Testis (tissue), 3 donors: ENCODE data around the gene TMOD4. TPM values are rescaled to one million over a fixed set of nuclear protein-coding genes. Genes with fewer than 3 reads are reported as not detected.

ENCODE experiments used
- DNase-seq: peaks from one replicate; pipeline ENCODE4 v3.0.0-alpha.2; 2019
- H3K27ac ChIP-seq, 2 donors: fragments of 200-600 bp; sonication (generic); one replicate each; pipeline ENCODE4 v1.5.1; 2019
- H3K27me3 ChIP-seq: fragments of 200-600 bp; sonication (generic); one replicate; pipeline ENCODE4 v1.5.1; 2019
- H3K36me3 ChIP-seq: fragments of 200-600 bp; sonication (generic); one replicate; pipeline ENCODE4 v1.5.1; 2017; ENCODE audit warnings: low read depth; ENCODE audit errors: missing control alignments
- H3K4me1 ChIP-seq: fragments of 200-600 bp; sonication (generic); one replicate; pipeline ENCODE4 v1.5.1; 2019
- H3K4me3 ChIP-seq, 2 donors: fragments of 200-600 bp; sonication (generic); one replicate each; pipeline ENCODE4 v1.5.1; 2017 to 2019
- H3K9me3 ChIP-seq: fragments of 200-600 bp; sonication (generic); one replicate; pipeline ENCODE4 v1.5.1; 2017
- CTCF ChIP-seq, 3 experiments: fragments of 450-650 bp in 2 of 3; fragments of 200-600 bp in 1 of 3; sonication (generic) in 1 of 3; IDR thresholded peaks; one replicate each; pipeline ENCODE4 v1.5.1; 2016 to 2019; ENCODE audit warnings: antibody characterized with exemption in 3 of 3, mild to moderate bottlenecking in 2 of 3, moderate library complexity in 1 of 3
- POLR2A ChIP-seq: fragments of 450-650 bp; IDR thresholded peaks from one replicate; pipeline ENCODE4 v1.6.1; 2017; ENCODE audit warnings: antibody characterized with exemption, mild to moderate bottlenecking, moderate library complexity
- WGBS, 2 donors: methylation state at CpG; one replicate each; pipeline ENCODE4 v1.1.5; 2018; 5-methylcytosine and 5-hydroxymethylcytosine counted together
- intact Hi-C: fragments of 100-400 bp; cut with DNase I; formaldehyde crosslinking; loops from one replicate; pipeline ENCODE4 v1.15.1; 2023; ENCODE audit warnings: low total_unique reads
- polyA plus RNA-seq: library from polyadenylated mRNA; stranded (reverse); fragments of 350-450 nt; fragmentation: Illumina TruSeq; extraction: RNeasy Lipid Tissue Mini Kit (QIAGEN cat#74804); gene quantifications from one replicate; pipeline ENCODE4 v1.2.3, GENCODE V29; 2014; ENCODE audit warnings: low read depth, low replicate concordance; ENCODE audit not compliant: insufficient read depth
- total RNA-seq, 2 donors: library from RNA; depleted of rRNA; stranded (reverse); fragments of >200 nt; gene quantifications; one replicate each; pipeline ENCODE4 v1.2.3, GENCODE V29; 2016

TMOD4 gene
- total and polyA plus RNA-seq, 3 donors from 2014 or later: 2.1 TPM; not detected in 2

GRCh38 chr1:151128800-151129199 lies 47.0 kb downstream of the TMOD4 start:
- peaks cover 31% of the 10 kb centered on the region for H3K4me1 ChIP-seq

GRCh38 chr1:151124763-151125403 lies 50.9 kb downstream of the TMOD4 start:
- Histone ChIP-seq H3K4me3 (no peak overlapping the region), H3K27ac (no peak overlapping the region), H3K4me1 (peaks cover 3% of the 10 kb centered on the region), H3K27me3 (no peaks in the 10 kb centered on the region), H3K36me3 (no peaks in the 10 kb centered on the region), H3K9me3 (no peaks in the 10 kb centered on the region)
- no peak for TF ChIP-seq POLR2A
- TF ChIP-seq CTCF (IDR thresholded peaks at IDR 0.05): no peak
- intact Hi-C loops: no loop called here
- 47 to 52% methylated on average over 5 of the region's 5 CpGs for whole genome bisulfite sequencing, 2 donors
- no peak for DNase-seq

More at GRCh38 chr1:151128800-151129199, 47.0 kb downstream of the TMOD4 start:
- H3K4me3 ChIP-seq: no peak overlapping the region
- H3K27me3 ChIP-seq: no peaks in the 10 kb centered on the region
- TF ChIP-seq CTCF (IDR thresholded peaks at IDR 0.05) (no peak), POLR2A (no peak)
- DNase-seq: no peak
- WGBS, 2 donors: 59 to 68% methylated on average over 6 of the region's 6 CpGs
- no peaks in the 10 kb centered on the region for H3K36me3 ChIP-seq
- peak overlapping the region in 1 of 2 donors; percentile 19 for H3K27ac ChIP-seq
- intact Hi-C loops: no loop called here
- H3K9me3 ChIP-seq: no peaks in the 10 kb centered on the region

Other genes with a start within 250 kb of the TMOD4 start
- gene SETDB1, start 249.6 kb downstream of the TMOD4 start, total RNA-seq: 10 to 100 TPM; 85.9 to 90.6 TPM
- 89.5 TPM for gene SETDB1, start 249.6 kb downstream of the TMOD4 start, polyA plus RNA-seq
- gene CERS2, start 201.1 kb downstream of the TMOD4 start, total RNA-seq: 100 to 1,000 TPM in 1 of 2 donors, 10 to 100 TPM in 1; 92.7 to 116 TPM
- gene CERS2, start 201.1 kb downstream of the TMOD4 start, polyA plus RNA-seq: 138 TPM
- gene ANXA9, start 193.7 kb downstream of the TMOD4 start, total RNA-seq: 1 to 10 TPM; 5.1 to 6.9 TPM
- gene ANXA9, start 193.7 kb downstream of the TMOD4 start, polyA plus RNA-seq: 5.7 TPM
- gene MINDY1, start 169.1 kb downstream of the TMOD4 start, total RNA-seq: 10 to 100 TPM; 49.8 to 69.8 TPM
- 56.9 TPM for gene MINDY1, start 169.1 kb downstream of the TMOD4 start, polyA plus RNA-seq
- 10 to 100 TPM; 41.1 to 63.9 TPM for gene PRUNE1, start 167.5 kb downstream of the TMOD4 start, total RNA-seq
- gene PRUNE1, start 167.5 kb downstream of the TMOD4 start, polyA plus RNA-seq: 45.5 TPM
- 1 to 10 TPM; 3.6 to 9.3 TPM for gene BNIPL, start 139.4 kb downstream of the TMOD4 start, total RNA-seq
- 5.0 TPM for gene BNIPL, start 139.4 kb downstream of the TMOD4 start, polyA plus RNA-seq
- 10 to 100 TPM; 57.3 to 78.4 TPM for gene C1orf56, start 128.2 kb downstream of the TMOD4 start, total RNA-seq
- gene C1orf56, start 128.2 kb downstream of the TMOD4 start, polyA plus RNA-seq: 145 TPM
- 10 to 100 TPM; 34.8 to 40.5 TPM for gene CDC42SE1, start 116.4 kb downstream of the TMOD4 start, total RNA-seq
- gene CDC42SE1, start 116.4 kb downstream of the TMOD4 start, polyA plus RNA-seq: 36.9 TPM
- gene MLLT11, start 115.6 kb downstream of the TMOD4 start, total RNA-seq: 1 to 10 TPM; 1.6 to 2.3 TPM
- 3.2 TPM for gene MLLT11, start 115.6 kb downstream of the TMOD4 start, polyA plus RNA-seq
- 10 to 100 TPM; 43.1 to 45.3 TPM for gene GABPB2, start 105.2 kb downstream of the TMOD4 start, total RNA-seq
- 50.2 TPM for gene GABPB2, start 105.2 kb downstream of the TMOD4 start, polyA plus RNA-seq
- gene SEMA6C, start 29.4 kb downstream of the TMOD4 start, total RNA-seq: 100 to 1,000 TPM; 134 to 175 TPM
- 71.6 TPM for gene SEMA6C, start 29.4 kb downstream of the TMOD4 start, polyA plus RNA-seq
- under 1 TPM; 0.55 to 0.99 TPM for gene TNFAIP8L2, start 19.3 kb downstream of the TMOD4 start, total RNA-seq
- gene TNFAIP8L2, start 19.3 kb downstream of the TMOD4 start, polyA plus RNA-seq: 2.1 TPM
- 10 to 100 TPM; 14.9 to 17.0 TPM for gene LYSMD1, start 10.1 kb downstream of the TMOD4 start, total RNA-seq
- 9.5 TPM for gene LYSMD1, start 10.1 kb downstream of the TMOD4 start, polyA plus RNA-seq
- gene SCNM1, start 9.8 kb downstream of the TMOD4 start, total RNA-seq: 10 to 100 TPM; 27.5 to 31.7 TPM
- 46.0 TPM for gene SCNM1, start 9.8 kb downstream of the TMOD4 start, polyA plus RNA-seq
- gene VPS72, start 14.2 kb upstream of the TMOD4 start, total RNA-seq: 10 to 100 TPM; 31.9 to 42.7 TPM
- 57.9 TPM for gene VPS72, start 14.2 kb upstream of the TMOD4 start, polyA plus RNA-seq
- 100 to 1,000 TPM; 168 to 234 TPM for gene PIP5K1A, start 22.6 kb upstream of the TMOD4 start, total RNA-seq
- gene PIP5K1A, start 22.6 kb upstream of the TMOD4 start, polyA plus RNA-seq: 94.1 TPM
- 100 to 1,000 TPM; 164 to 196 TPM for gene PSMD4, start 78.8 kb upstream of the TMOD4 start, total RNA-seq
- 333 TPM for gene PSMD4, start 78.8 kb upstream of the TMOD4 start, polyA plus RNA-seq
- gene ZNF687, start 106.3 kb upstream of the TMOD4 start, total RNA-seq: 10 to 100 TPM; 39.9 to 58.2 TPM
- gene ZNF687, start 106.3 kb upstream of the TMOD4 start, polyA plus RNA-seq: 38.4 TPM
- 100 to 1,000 TPM in 1 of 2 donors, 10 to 100 TPM in 1; 87.9 to 103 TPM for gene PI4KB, start 151.4 kb upstream of the TMOD4 start, total RNA-seq
- 86.8 TPM for gene PI4KB, start 151.4 kb upstream of the TMOD4 start, polyA plus RNA-seq
- 10 to 100 TPM; 18.8 to 19.8 TPM for gene RFX5, start 171.3 kb upstream of the TMOD4 start, total RNA-seq
- gene RFX5, start 171.3 kb upstream of the TMOD4 start, polyA plus RNA-seq: 43.6 TPM
- 10 to 100 TPM; 13.0 to 15.1 TPM for gene SELENBP1, start 196.7 kb upstream of the TMOD4 start, total RNA-seq
- gene SELENBP1, start 196.7 kb upstream of the TMOD4 start, polyA plus RNA-seq: 31.8 TPM
- 100 to 1,000 TPM; 155 to 186 TPM for gene PSMB4, start 223.6 kb upstream of the TMOD4 start, total RNA-seq
- gene PSMB4, start 223.6 kb upstream of the TMOD4 start, polyA plus RNA-seq: 179 TPM